Lung (tissue), 12 donors: ENCODE measurements around the gene PSMC5. TPM values are rescaled to one million over a fixed set of nuclear protein-coding genes. Genes with fewer than 3 reads are reported as not detected.

Experiments used
- ATAC-seq: fragments of 200-7000 bp; cut with Tn5 transposase; one replicate; pipeline ENCODE4 v1.9.1; 2020; ENCODE audit warnings: moderate number of reproducible peaks; ENCODE audit not compliant: insufficient read depth, low FRiP score
- DNase-seq, 3 donors: peaks; one replicate each; pipeline ENCODE4 v3.0.0-alpha.2; 2013 to 2017
- H3K27ac ChIP-seq, 2 donors: one replicate each; pipeline ENCODE4 v1.5.1; 2013; ENCODE audit warnings: mild to moderate bottlenecking in 2 of 2, moderate library complexity in 2 of 2, control low read depth in 1 of 2, inconsistent platforms in 1 of 2, low read depth in 1 of 2, low read length in 1 of 2
- H3K27me3 ChIP-seq, 3 donors: one replicate each; pipeline ENCODE4 v1.5.1; 2013; ENCODE audit warnings: low read length in 2 of 3; ENCODE audit not compliant: control insufficient read depth in 3 of 3, insufficient read depth in 3 of 3
- H3K36me3 ChIP-seq, 4 donors: one replicate each; pipeline ENCODE4 v1.5.1; 2013; ENCODE audit warnings: low read length in 4 of 4, mild to moderate bottlenecking in 1 of 4, moderate library complexity in 1 of 4; ENCODE audit not compliant: control insufficient read depth in 4 of 4, insufficient read depth in 4 of 4
- H3K4me1 ChIP-seq, 5 donors: one replicate each; pipeline ENCODE4 v1.5.1; 2013; ENCODE audit warnings: low read length in 5 of 5, mild to moderate bottlenecking in 2 of 5, moderate library complexity in 1 of 5; ENCODE audit not compliant: control insufficient read depth in 5 of 5, insufficient read depth in 5 of 5
- H3K4me3 ChIP-seq: one replicate; pipeline ENCODE4 v1.5.1; 2013; ENCODE audit warnings: mild to moderate bottlenecking, control low read depth, moderate library complexity
- H3K9ac ChIP-seq, 2 donors: one replicate each; pipeline ENCODE4 v1.5.1; 2013; ENCODE audit warnings: low read length in 2 of 2, control low read depth in 1 of 2; ENCODE audit not compliant: insufficient read depth in 1 of 2
- H3K9me3 ChIP-seq, 4 donors: one replicate each; pipeline ENCODE4 v1.5.1; 2013; ENCODE audit warnings: low read length in 3 of 4, mild to moderate bottlenecking in 1 of 4, moderate library complexity in 1 of 4; ENCODE audit not compliant: control insufficient read depth in 4 of 4, insufficient read depth in 3 of 4
- CTCF ChIP-seq: IDR thresholded peaks from 2 replicates; pipeline ENCODE4 v1.5.1; 2012; ENCODE audit warnings: mild to moderate bottlenecking; ENCODE audit errors: control extremely low read depth, extremely low read depth
- WGBS, 2 donors: extraction: QIAGEN DNeasy Blood & Tissue Kit; methylation state at CpG; one replicate each; pipeline ENCODE4 v1.1.7; 2013; 5-methylcytosine and 5-hydroxymethylcytosine counted together
- polyA plus RNA-seq, 2 donors: library from polyadenylated mRNA; stranded (reverse); fragments of 200-250 nt; gene quantifications; one replicate each; pipeline ENCODE4 v1.2.1, GENCODE V29; 2013
- total RNA-seq, 2 donors: library from RNA; depleted of rRNA in 1 of 2; stranded (reverse); fragments of >200 nt in 1 of 2; gene quantifications; one replicate each; pipeline ENCODE4 v1.2.1, GENCODE V29; 2014 to 2021
- donor health status: control.
- donor health status: control.
- donor health status: Bipolar disorder and iron deficiency.
- donor health status: healthy.
- donor health status: DM: yes; HTN: yes; CAD: no.

The PSMC5 gene
- total and polyA plus RNA-seq, 4 donors = 46.1 to 177 (median 139) TPM

- H3K27me3 ChIP-seq = no peaks in the 10 kb centered on the region
- H3K36me3 ChIP-seq = peaks cover 38 to 62% (median 48%) of the 10 kb centered on the region in 4 donors
- DNase-seq (no peak), ATAC-seq (no peak)
- TF ChIP-seq CTCF = no peak
- peaks cover 0 to 20% (median 7%) of the 10 kb centered on the region in 5 donors for H3K4me1 ChIP-seq
- peak overlapping the region in 1 of 2 donors; percentile 88 for H3K9ac ChIP-seq
- peak overlapping the region; percentile 86 to 92 for H3K27ac ChIP-seq
- 1% methylated on average over 31 of the region's 31 CpGs for WGBS, 2 donors
- no peaks in the 10 kb centered on the region for H3K9me3 ChIP-seq
- peak overlapping the region; percentile 92 for H3K4me3 ChIP-seq
Measured at GRCh38 chr17:63826468-63827001, 696 bp upstream of the PSMC5 start.

GRCh38 chr17:63827801-63828221 lies 580 bp downstream of the PSMC5 start:
- no peak for TF ChIP-seq CTCF
- Histone ChIP-seq H3K36me3 (peaks cover 47 to 55% (median 50%) of the 10 kb centered on the region in 4 donors), H3K27me3 (no peaks in the 10 kb centered on the region), H3K9me3 (no peaks in the 10 kb centered on the region), H3K27ac (peak overlapping the region; percentile 86 to 92), H3K9ac (peak overlapping the region; percentile 49 to 72), H3K4me1 (peaks cover 0 to 20% (median 7%) of the 10 kb centered on the region in 5 donors), H3K4me3 (peak overlapping the region; percentile 92)
- DNase-seq = no peak
- ATAC-seq = no peak
- WGBS, 2 donors = 3 to 4% methylated on average over 19 of the region's 19 CpGs

GRCh38 chr17:63828936-63829335 lies 1.7 kb downstream of the PSMC5 start:
- peaks cover 38 to 57% (median 53%) of the 10 kb centered on the region in 4 donors for H3K36me3 ChIP-seq
- no peaks in the 10 kb centered on the region for H3K27me3 ChIP-seq
- no peak overlapping the region for H3K9ac ChIP-seq
- H3K9me3 ChIP-seq = no peaks in the 10 kb centered on the region
- 92 to 96% methylated on average over 3 of the region's 3 CpGs for WGBS, 2 donors
- no peak for TF ChIP-seq CTCF
- DNase-seq (no peak), ATAC-seq (no peak)
- H3K4me3 ChIP-seq = no peak overlapping the region
- H3K27ac ChIP-seq = no peak overlapping the region
- H3K4me1 ChIP-seq = peaks cover 0 to 20% (median 7%) of the 10 kb centered on the region in 5 donors

GRCh38 chr17:63830278-63830677 lies 3.0 kb downstream of the PSMC5 start:
- no peak overlapping the region for H3K27ac ChIP-seq
- H3K9ac ChIP-seq = no peak overlapping the region
- H3K27me3 ChIP-seq = no peaks in the 10 kb centered on the region
- H3K36me3 ChIP-seq = peaks cover 28 to 58% (median 51%) of the 10 kb centered on the region in 4 donors
- 91 to 93% methylated on average over 5 of the region's 5 CpGs for WGBS, 2 donors
- H3K9me3 ChIP-seq = no peaks in the 10 kb centered on the region
- TF ChIP-seq CTCF = no peak
- DNase-seq (no peak), ATAC-seq (no peak)
- no peak overlapping the region for H3K4me3 ChIP-seq
- peaks cover 0 to 20% (median 7%) of the 10 kb centered on the region in 5 donors for H3K4me1 ChIP-seq
